ENCODE data around the gene ARMCX6.
A peak's percentile ranks its signal among the peaks of the same experiment; 100 is the strongest.
"Not testable (repeated sequence)": the region's sequence is repeated elsewhere in the genome, so short reads cannot be mapped to it uniquely, and the experiment has no call there.

ARMCX6 gene

GRCh38 chrX:101617211-101618191 is at the start of gene ARMCX6:
Gene ARMCX6 (minus strand): TSS chrX:101618000. CDS start chrX:101616620, 1,380 bp downstream.
- peak; percentile 65 to 76 for DNase-seq

GRCh38 chrX:101659601-101660063 is 41.8 kb upstream of the ARMCX6 start, which contains the start of gene ARMCX2:
Gene ARMCX2 (minus strand): TSS chrX:101659850. CDS start chrX:101657588, 2,262 bp downstream.
- DNase-seq, result no peak

- peak; percentile 76 to 79 for DNase-seq
Observed at GRCh38 chrX:101658661-101659491, 41.1 kb upstream of the ARMCX6 start.

GRCh38 chrX:101657495-101657894 is 39.7 kb upstream of the ARMCX6 start:
- DNase-seq, result no peak

GRCh38 chrX:101656817-101657216 is 39.0 kb upstream of the ARMCX6 start:
- no peak for DNase-seq

GRCh38 chrX:101655534-101655933 is 37.7 kb upstream of the ARMCX6 start:
- DNase-seq, result no peak

- DNase-seq, result not testable (repeated sequence)
Observed at GRCh38 chrX:101647716-101648115, 29.9 kb upstream of the ARMCX6 start.

GRCh38 chrX:101642093-101642492 is 24.3 kb upstream of the ARMCX6 start:
- DNase-seq, result no peak

GRCh38 chrX:101639583-101639982 is 21.8 kb upstream of the ARMCX6 start:
- DNase-seq, result no peak

GRCh38 chrX:101619364-101619763 is 1.6 kb upstream of the ARMCX6 start:
- no peak for DNase-seq

- no peak for DNase-seq
Observed at GRCh38 chrX:101605728-101606127, 12.1 kb downstream of the ARMCX6 start.

GRCh38 chrX:101605146-101605545 is 12.7 kb downstream of the ARMCX6 start:
- no peak for DNase-seq

GRCh38 chrX:101602077-101602476 is 15.7 kb downstream of the ARMCX6 start:
- DNase-seq, result no peak

GRCh38 chrX:101599592-101599991 is 18.2 kb downstream of the ARMCX6 start:
- DNase-seq, result not testable (repeated sequence)

GRCh38 chrX:101595739-101596419 is 21.9 kb downstream of the ARMCX6 start:
- DNase-seq, result no peak

Measured in activated CD4-positive, alpha-beta T cell treated with anti-CD3 and anti-CD28 coated beads, Interleukin-2, amount 50 U/mL, for 48 hours (primary cell).